Measurements from ENCODE around the gene COX7B2. TPM values are rescaled to one million over a fixed set of nuclear protein-coding genes. Genes with fewer than 3 reads are reported as not detected.

The COX7B2 gene
- total and polyA plus RNA-seq, 5 experiments from 2014 or later: not detected

- no peaks in the 10 kb centered on the region for H3K36me3 Mint-ChIP-seq
- no peak overlapping the region for H3K27ac Mint-ChIP-seq
- peaks cover 0 to 2% (median 0%) of the 10 kb centered on the region in 9 donors for H3K9me3 Mint-ChIP-seq
- ATAC-seq: no peak
- no peaks in the 10 kb centered on the region for H3K4me1 Mint-ChIP-seq
- DNase-seq: no peak
- POLR2A ChIA-PET: no interaction called here
- H3K4me3 Mint-ChIP-seq: no peak overlapping the region
- H3K27me3 Mint-ChIP-seq: peaks cover 0 to 9% (median 1%) of the 10 kb centered on the region in 5 donors
These were observed 24.6 kb upstream of the COX7B2 start for GRCh38 chr4:46933686-46934085.

DNA sequence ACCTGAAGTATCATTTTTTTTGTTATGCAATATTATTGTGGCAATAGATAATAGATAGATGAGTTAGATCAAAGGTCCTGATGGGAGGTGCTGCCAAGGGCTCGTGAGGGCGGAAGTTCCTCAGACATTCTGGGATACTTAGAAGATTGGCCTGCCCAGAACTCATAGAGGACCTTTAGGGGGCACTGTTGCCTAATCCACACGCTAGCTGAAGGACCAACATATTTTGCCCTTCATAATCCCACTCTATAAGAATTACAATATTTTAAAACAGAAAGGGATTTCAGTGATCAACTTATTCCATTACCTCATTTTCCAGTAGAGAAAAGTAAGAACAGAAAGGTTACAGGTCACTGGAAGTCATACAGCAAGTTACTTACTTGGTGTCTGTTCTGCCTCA, 22.9 kb upstream of the COX7B2 start:
- no peaks in the 10 kb centered on the region for H3K36me3 Mint-ChIP-seq
- POLR2A ChIA-PET: no interaction called here
- DNase-seq (no peak), ATAC-seq (no peak)
- H3K9me3 Mint-ChIP-seq: peaks cover 0 to 2% (median 0%) of the 10 kb centered on the region in 9 donors
- no peak overlapping the region for H3K27ac Mint-ChIP-seq
- no peak overlapping the region for H3K4me3 Mint-ChIP-seq
- H3K4me1 Mint-ChIP-seq: no peaks in the 10 kb centered on the region
- H3K27me3 Mint-ChIP-seq: peaks cover 0 to 3% (median 1%) of the 10 kb centered on the region in 5 donors

DNA sequence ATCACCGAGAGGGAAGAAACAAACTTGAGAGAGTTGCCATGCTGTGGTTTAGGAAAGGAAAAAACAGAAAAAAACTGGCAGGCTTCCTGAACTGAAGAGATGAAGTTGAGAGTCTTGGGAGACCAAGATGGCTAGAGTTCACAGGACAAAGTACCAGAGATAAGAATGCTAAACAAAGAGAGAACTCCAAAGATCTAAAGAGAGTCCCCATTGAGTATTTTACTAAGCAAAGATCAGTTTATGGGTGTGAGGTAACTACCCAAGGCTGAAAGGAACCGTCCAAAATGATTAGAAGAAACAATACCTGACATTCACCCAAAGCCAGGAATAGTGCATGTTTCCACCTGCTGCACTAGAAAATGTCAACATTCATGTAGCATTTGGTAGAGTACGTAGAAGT, 21.8 kb upstream of the COX7B2 start:
- Mint-ChIP-seq H3K27me3 (peaks cover 0 to 3% (median 1%) of the 10 kb centered on the region in 5 donors), H3K9me3 (peaks cover 0 to 2% (median 0%) of the 10 kb centered on the region in 9 donors), H3K4me3 (no peak overlapping the region), H3K4me1 (no peaks in the 10 kb centered on the region), H3K36me3 (no peaks in the 10 kb centered on the region), H3K27ac (no peak overlapping the region)
- no peak for ATAC-seq
- POLR2A ChIA-PET: no interaction called here
- no peak for DNase-seq

DNA sequence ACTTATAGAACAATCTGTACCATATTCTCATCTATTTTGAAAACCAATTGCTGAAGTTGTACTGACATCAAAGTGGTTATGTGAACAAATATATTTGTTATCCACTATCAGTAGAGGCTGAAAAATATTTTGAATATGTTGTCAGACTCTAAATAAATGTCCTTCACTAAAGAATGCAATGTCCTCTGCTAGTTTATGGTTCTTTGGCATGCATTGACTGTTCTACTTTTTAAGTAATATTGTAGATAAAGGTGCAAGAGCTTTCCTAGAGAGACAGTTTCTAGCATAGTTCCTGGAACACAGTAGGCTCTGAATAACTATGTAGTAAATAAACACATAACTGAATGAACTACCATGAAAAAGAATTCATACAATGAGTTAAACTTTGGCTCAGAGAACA, 18.2 kb upstream of the COX7B2 start:
- Mint-ChIP-seq H3K4me1 (no peaks in the 10 kb centered on the region), H3K27ac (no peak overlapping the region), H3K36me3 (no peaks in the 10 kb centered on the region), H3K4me3 (no peak overlapping the region), H3K27me3 (peaks cover 0 to 3% (median 1%) of the 10 kb centered on the region in 5 donors), H3K9me3 (peaks cover 0 to 3% (median 0%) of the 10 kb centered on the region in 9 donors)
- no peak for ATAC-seq
- POLR2A ChIA-PET: no interaction called here
- no peak for DNase-seq

DNA sequence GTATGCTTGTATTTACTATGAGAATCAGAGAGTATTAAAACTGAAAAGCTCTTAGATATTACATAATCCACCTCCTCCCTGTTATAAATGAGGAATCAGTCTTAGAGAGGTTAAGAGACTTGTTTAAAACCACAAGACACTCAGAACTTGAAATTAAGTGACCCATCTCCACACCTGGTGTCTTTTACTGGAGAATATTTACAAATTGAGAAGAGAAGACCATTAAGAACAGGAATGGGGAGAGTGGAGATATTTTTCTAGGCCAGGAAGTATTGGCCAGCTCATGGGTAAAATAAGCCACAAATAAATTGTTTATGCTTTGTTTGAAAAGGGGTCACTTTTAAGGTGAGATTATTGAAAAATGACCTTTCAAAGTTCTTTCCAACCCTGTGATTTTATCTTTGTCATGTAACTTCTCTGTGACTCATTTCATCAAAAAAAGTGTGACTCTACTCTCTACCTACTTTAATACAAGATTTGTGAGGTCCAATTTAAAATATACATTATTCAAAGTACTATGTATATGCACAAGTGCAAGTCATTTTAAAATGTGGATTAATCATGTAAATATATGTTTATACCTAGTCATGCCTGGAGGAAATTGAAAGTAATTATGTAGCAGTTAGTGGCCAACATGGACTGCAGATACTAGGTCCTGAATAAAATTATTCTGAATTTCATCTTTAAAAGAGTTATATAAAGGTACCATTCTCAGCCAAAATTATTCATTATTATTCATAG, 15.9 kb upstream of the COX7B2 start:
- H3K4me1 Mint-ChIP-seq: no peaks in the 10 kb centered on the region
- no peak overlapping the region for H3K27ac Mint-ChIP-seq
- no peak overlapping the region for H3K4me3 Mint-ChIP-seq
- POLR2A ChIA-PET: no interaction called here
- no peaks in the 10 kb centered on the region for H3K36me3 Mint-ChIP-seq
- ATAC-seq: no peak
- peaks cover 0 to 3% (median 1%) of the 10 kb centered on the region in 5 donors for H3K27me3 Mint-ChIP-seq
- H3K9me3 Mint-ChIP-seq: peaks cover 0 to 3% (median 0%) of the 10 kb centered on the region in 9 donors
- no peak for DNase-seq

DNA sequence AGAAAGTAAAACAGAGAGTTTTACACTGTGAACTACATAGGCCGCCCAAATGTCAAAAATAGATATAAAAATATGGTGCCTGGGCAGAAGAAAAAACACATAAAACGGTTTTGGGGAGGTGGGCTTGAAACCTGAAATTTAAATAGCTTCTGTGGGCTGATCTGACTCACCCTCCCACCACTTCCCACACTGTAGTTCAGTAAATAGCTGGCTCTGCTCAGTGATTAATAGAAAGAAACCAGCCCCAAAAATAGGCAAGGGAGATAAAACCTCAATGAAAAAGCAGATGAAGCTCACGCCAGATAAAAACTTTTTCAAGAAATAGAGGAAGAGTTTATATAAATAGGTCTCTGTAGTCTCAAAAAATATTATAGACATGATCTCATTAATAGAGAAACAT, 13.2 kb upstream of the COX7B2 start:
- no peaks in the 10 kb centered on the region for H3K36me3 Mint-ChIP-seq
- H3K4me3 Mint-ChIP-seq: no peak overlapping the region
- DNase-seq (no peak), ATAC-seq (no peak)
- H3K9me3 Mint-ChIP-seq: peaks cover 0 to 3% (median 0%) of the 10 kb centered on the region in 9 donors
- H3K27me3 Mint-ChIP-seq: no peaks in the 10 kb centered on the region
- H3K4me1 Mint-ChIP-seq: no peaks in the 10 kb centered on the region
- no peak overlapping the region for H3K27ac Mint-ChIP-seq
- POLR2A ChIA-PET: no interaction called here

- Mint-ChIP-seq H3K27ac (no peak overlapping the region), H3K36me3 (peaks cover 0 to 3% (median 0%) of the 10 kb centered on the region in 3 donors), H3K4me1 (no peaks in the 10 kb centered on the region), H3K27me3 (peaks cover 0 to 4% (median 0%) of the 10 kb centered on the region in 5 donors), H3K4me3 (no peak overlapping the region), H3K9me3 (peaks cover 0 to 10% (median 0%) of the 10 kb centered on the region in 9 donors)
- ATAC-seq: no peak
- POLR2A ChIA-PET: no interaction called here
- no peak for DNase-seq
These were observed 897 bp downstream of the COX7B2 start for GRCh38 chr4:46908148-46908547.

DNA sequence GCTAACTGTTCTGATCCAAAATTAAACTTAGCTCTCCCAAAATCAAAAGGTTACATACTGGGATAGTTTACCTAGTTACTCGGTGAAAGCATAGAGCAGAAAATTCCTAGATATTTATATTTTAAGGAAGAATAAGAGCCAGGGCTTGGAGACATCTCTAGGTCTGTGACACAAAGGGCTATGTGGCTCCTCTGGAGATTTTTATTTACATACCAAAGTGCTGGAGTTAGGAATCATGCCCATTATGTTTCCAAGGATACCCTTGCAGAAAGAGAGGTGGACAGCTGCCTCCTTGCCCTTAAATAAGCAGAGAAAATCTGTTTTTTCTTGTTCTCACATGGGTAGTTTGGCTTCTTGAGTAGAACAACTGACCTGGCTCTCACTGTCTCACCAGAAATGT, 9.0 kb downstream of the COX7B2 start:
- POLR2A ChIA-PET: no interaction called here
- H3K4me3 Mint-ChIP-seq: no peak overlapping the region
- peaks cover 0 to 6% (median 0%) of the 10 kb centered on the region in 5 donors for H3K27me3 Mint-ChIP-seq
- H3K4me1 Mint-ChIP-seq: no peaks in the 10 kb centered on the region
- ATAC-seq (no peak), DNase-seq (no peak)
- H3K9me3 Mint-ChIP-seq: peaks cover 0 to 5% (median 0%) of the 10 kb centered on the region in 9 donors
- H3K36me3 Mint-ChIP-seq: no peaks in the 10 kb centered on the region
- H3K27ac Mint-ChIP-seq: no peak overlapping the region

DNA sequence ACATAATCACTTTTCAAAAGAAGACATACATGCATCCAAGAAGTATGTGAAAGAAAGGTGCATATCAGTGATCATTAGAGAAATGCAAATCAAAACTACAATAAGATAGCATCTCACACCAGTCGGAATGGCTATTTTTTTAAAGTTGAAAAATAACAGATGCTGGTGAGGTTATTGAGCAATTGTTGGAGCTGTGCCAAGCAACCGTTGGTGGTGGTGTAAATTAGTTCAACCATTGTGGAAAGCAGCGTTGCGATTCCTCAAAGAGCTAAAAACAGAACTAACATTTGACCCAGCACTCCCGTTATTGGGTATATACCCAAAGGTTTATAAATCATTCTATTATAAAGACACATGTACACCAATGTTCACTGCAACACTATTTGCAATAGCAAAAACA, 14.2 kb downstream of the COX7B2 start:
- POLR2A ChIA-PET: no interaction called here
- Mint-ChIP-seq H3K36me3 (no peaks in the 10 kb centered on the region), H3K4me1 (no peaks in the 10 kb centered on the region), H3K27ac (no peak overlapping the region), H3K27me3 (peaks cover 0 to 6% (median 0%) of the 10 kb centered on the region in 5 donors), H3K9me3 (peaks cover 0 to 9% (median 0%) of the 10 kb centered on the region in 9 donors), H3K4me3 (no peak overlapping the region)
- DNase-seq (no peak), ATAC-seq (no peak)

GRCh38 chr4:46890056-46890455, 19.0 kb downstream of the COX7B2 start:
- no peaks in the 10 kb centered on the region for H3K36me3 Mint-ChIP-seq
- POLR2A ChIA-PET: no interaction called here

DNA sequence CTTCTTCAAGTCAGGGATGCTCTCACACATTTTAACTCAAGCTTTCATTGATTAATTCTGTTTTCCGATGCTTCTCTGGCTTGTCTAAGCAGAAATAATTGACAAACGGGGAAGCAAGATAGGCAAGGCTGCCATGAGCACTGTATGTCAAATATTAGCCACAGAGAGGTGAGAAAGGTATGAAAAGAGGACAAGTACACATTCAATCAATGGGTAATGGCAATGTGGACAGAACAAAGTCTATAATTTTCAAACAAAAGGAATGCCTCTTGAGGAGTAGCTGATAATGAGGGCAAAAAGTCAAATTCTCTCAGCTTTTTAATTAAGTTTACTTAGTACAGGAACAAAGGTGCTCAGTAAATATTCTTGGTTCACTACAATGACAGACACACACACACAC, 19.6 kb downstream of the COX7B2 start:
- Mint-ChIP-seq H3K4me1 (no peaks in the 10 kb centered on the region), H3K9me3 (peaks cover 0 to 9% (median 0%) of the 10 kb centered on the region in 9 donors), H3K27me3 (peaks cover 0 to 2% (median 0%) of the 10 kb centered on the region in 5 donors), H3K4me3 (no peak overlapping the region), H3K27ac (no peak overlapping the region), H3K36me3 (no peaks in the 10 kb centered on the region)
- ATAC-seq: no peak
- DNase-seq: no peak
- POLR2A ChIA-PET: no interaction called here

More at GRCh38 chr4:46890056-46890455, 19.0 kb downstream of the COX7B2 start:
- H3K27me3 Mint-ChIP-seq: peaks cover 0 to 2% (median 0%) of the 10 kb centered on the region in 5 donors
- DNase-seq: no peak
- no peak overlapping the region for H3K4me3 Mint-ChIP-seq
- no peak for ATAC-seq
- H3K4me1 Mint-ChIP-seq: no peaks in the 10 kb centered on the region
- peaks cover 0 to 9% (median 0%) of the 10 kb centered on the region in 9 donors for H3K9me3 Mint-ChIP-seq
- H3K27ac Mint-ChIP-seq: no peak overlapping the region

GRCh38 chr4:46886711-46887110, 22.3 kb downstream of the COX7B2 start:
- no peak for DNase-seq
- Mint-ChIP-seq H3K9me3 (peaks cover 0 to 5% (median 0%) of the 10 kb centered on the region in 9 donors), H3K4me3 (no peak overlapping the region), H3K36me3 (no peaks in the 10 kb centered on the region), H3K4me1 (no peaks in the 10 kb centered on the region), H3K27ac (no peak overlapping the region), H3K27me3 (peaks cover 0 to 2% (median 0%) of the 10 kb centered on the region in 5 donors)
- no peak for ATAC-seq
- POLR2A ChIA-PET: no interaction called here

- DNase-seq: no peak
- POLR2A ChIA-PET: no interaction called here
- no peaks in the 10 kb centered on the region for H3K4me1 Mint-ChIP-seq
- no peak overlapping the region for H3K27ac Mint-ChIP-seq
- peaks cover 0 to 2% (median 0%) of the 10 kb centered on the region in 5 donors for H3K27me3 Mint-ChIP-seq
- peaks cover 0 to 5% (median 0%) of the 10 kb centered on the region in 9 donors for H3K9me3 Mint-ChIP-seq
- H3K36me3 Mint-ChIP-seq: peaks cover 0 to 5% (median 0%) of the 10 kb centered on the region in 3 donors
- no peak overlapping the region for H3K4me3 Mint-ChIP-seq
- ATAC-seq: no peak
These were observed 30.4 kb downstream of the COX7B2 start for GRCh38 chr4:46878641-46879040.

DNA sequence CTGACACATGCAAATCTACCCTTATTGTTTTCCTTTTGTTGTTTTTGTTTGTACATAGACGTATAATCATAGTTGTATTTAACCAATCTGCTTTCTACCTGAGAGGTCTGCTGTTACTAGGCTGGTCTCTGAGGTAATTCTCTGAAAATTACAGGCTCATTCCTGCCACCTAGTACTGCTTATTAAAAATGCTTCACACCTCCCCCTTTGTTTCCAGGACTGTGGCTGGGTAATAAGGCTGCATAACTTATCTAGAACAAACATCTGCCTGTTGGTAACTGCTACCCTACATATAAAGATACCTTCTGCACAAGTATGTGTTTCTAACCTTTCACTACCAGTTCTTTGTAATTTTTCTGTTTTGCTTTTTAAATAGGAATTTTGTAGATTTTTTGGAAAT, 34.2 kb downstream of the COX7B2 start:
- Mint-ChIP-seq H3K4me3 (no peak overlapping the region), H3K36me3 (peaks cover 0 to 5% (median 0%) of the 10 kb centered on the region in 3 donors), H3K4me1 (no peaks in the 10 kb centered on the region), H3K9me3 (peaks cover 0 to 13% (median 5%) of the 10 kb centered on the region in 9 donors), H3K27me3 (peaks cover 0 to 5% (median 0%) of the 10 kb centered on the region in 5 donors), H3K27ac (no peak overlapping the region)
- no peak for ATAC-seq
- POLR2A ChIA-PET: no interaction called here
- DNase-seq: no peak
